ENCODE measurements around the gene GSTA4. TPM values are rescaled to one million over a fixed set of nuclear protein-coding genes. Genes with fewer than 3 reads are reported as not detected.
A peak's percentile ranks its signal among the peaks of the same experiment; 100 is the strongest.

Gene GSTA4
- total and polyA plus RNA-seq, 2 of the 13 experiments (the other 11 are each of a cell fraction or from before 2014, with no cell fraction given): 34.1 to 53.6 TPM

DNA sequence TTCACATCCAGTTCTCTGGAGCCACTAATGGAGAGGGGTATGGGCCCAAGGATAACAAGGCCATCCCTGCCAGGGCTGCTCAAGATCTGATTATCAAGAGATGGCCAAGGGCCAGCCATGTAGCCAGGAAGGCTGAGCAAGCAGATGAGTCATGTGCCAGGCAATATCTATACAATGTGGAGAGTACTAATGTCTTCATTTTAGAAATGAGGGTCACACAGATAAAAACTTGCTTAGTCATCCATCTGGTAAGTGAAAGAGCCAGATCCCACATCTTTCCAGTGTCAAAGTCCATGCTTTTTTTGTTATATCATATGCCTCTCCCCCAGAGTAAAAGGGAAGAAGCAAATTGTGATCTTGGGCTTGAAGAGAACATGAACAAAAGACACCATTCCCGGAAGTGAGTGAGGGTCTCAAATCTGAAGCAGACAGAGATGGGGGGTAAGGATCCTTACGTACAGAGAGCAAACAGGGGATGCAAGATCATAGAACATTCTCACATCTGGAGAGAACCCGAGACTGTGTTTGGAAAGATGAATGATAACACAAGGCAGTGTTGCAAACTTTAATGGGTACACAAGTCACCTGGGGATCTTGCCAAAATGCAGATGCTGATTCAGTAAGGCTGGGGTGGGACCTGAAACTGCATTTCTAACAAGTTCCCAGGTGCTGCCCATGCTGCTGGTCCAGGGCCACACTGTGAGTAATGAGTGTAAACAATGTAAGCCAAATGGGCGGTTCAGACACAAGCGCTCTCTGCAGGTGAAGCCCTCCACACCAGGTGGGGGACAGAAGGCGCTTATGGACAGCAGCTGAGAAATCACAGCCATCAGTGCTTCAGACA is 65.5 kb downstream of the GSTA4 start (continued):
- TF ChIP-seq ZNF264 (CRISPR knock-in tag; IDR thresholded peaks at IDR 0.05) (no peak), FOXA3 (CRISPR knock-in tag; IDR thresholded peaks at IDR 0.05) (peak; percentile 50; the same call in 1 of the 2 replicates), ZNF256 (CRISPR knock-in tag; conservative IDR thresholded peaks at IDR 0.05) (0 out of 2 replicates have a peak, but pooled peaks have one; percentile 33), NFE2L2 (IDR thresholded peaks at IDR 0.05; ENCODE audit: low read length) (peak; percentile 96), ZNF567 (CRISPR knock-in tag; IDR thresholded peaks at IDR 0.05; ENCODE audit: borderline replicate concordance) (no peak), HDAC2 (CRISPR knock-in tag; IDR thresholded peaks at IDR 0.05) (no peak), ZNF644 (CRISPR knock-in tag; IDR thresholded peaks at IDR 0.05; ENCODE audit: low read depth) (peak; percentile 67; the same call in 1 of the 2 replicates), ZNF33A (CRISPR knock-in tag; IDR thresholded peaks at IDR 0.05; ENCODE audit: borderline replicate concordance) (no peak), HNF4A (CRISPR knock-in tag; IDR thresholded peaks at IDR 0.05) (peak; percentile 62), ZNF546 (CRISPR knock-in tag; conservative IDR thresholded peaks at IDR 0.05) (no peak), POLR2AphosphoS5 (IDR thresholded peaks at IDR 0.05; ENCODE audit: low read depth, low read length) (no peak), ZNF501 (CRISPR knock-in tag; IDR thresholded peaks at IDR 0.05) (0 out of 2 replicates have a peak, but pooled peaks have one; percentile 5), ZNF788 (CRISPR knock-in tag; IDR thresholded peaks at IDR 0.05; ENCODE audit: borderline replicate concordance) (0 out of 2 replicates have a peak, but pooled peaks have one; percentile 16), TOPORS (CRISPR knock-in tag; IDR thresholded peaks at IDR 0.05) (no peak), XRCC5 (optimal IDR thresholded peaks at IDR 0.05; ENCODE audit: low read length) (peak; percentile 7)
- TF ChIP-seq, protein P1, sequence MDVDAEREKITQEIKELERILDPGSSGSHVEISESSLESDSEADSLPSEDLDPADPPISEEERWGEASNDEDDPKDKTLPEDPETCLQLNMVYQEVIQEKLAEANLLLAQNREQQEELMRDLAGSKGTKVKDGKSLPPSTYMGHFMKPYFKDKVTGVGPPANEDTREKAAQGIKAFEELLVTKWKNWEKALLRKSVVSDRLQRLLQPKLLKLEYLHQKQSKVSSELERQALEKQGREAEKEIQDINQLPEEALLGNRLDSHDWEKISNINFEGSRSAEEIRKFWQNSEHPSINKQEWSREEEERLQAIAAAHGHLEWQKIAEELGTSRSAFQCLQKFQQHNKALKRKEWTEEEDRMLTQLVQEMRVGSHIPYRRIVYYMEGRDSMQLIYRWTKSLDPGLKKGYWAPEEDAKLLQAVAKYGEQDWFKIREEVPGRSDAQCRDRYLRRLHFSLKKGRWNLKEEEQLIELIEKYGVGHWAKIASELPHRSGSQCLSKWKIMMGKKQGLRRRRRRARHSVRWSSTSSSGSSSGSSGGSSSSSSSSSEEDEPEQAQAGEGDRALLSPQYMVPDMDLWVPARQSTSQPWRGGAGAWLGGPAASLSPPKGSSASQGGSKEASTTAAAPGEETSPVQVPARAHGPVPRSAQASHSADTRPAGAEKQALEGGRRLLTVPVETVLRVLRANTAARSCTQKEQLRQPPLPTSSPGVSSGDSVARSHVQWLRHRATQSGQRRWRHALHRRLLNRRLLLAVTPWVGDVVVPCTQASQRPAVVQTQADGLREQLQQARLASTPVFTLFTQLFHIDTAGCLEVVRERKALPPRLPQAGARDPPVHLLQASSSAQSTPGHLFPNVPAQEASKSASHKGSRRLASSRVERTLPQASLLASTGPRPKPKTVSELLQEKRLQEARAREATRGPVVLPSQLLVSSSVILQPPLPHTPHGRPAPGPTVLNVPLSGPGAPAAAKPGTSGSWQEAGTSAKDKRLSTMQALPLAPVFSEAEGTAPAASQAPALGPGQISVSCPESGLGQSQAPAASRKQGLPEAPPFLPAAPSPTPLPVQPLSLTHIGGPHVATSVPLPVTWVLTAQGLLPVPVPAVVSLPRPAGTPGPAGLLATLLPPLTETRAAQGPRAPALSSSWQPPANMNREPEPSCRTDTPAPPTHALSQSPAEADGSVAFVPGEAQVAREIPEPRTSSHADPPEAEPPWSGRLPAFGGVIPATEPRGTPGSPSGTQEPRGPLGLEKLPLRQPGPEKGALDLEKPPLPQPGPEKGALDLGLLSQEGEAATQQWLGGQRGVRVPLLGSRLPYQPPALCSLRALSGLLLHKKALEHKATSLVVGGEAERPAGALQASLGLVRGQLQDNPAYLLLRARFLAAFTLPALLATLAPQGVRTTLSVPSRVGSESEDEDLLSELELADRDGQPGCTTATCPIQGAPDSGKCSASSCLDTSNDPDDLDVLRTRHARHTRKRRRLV (CRISPR knock-in tag; IDR thresholded peaks at IDR 0.05): no peak
- TF ChIP-seq, protein P2, sequence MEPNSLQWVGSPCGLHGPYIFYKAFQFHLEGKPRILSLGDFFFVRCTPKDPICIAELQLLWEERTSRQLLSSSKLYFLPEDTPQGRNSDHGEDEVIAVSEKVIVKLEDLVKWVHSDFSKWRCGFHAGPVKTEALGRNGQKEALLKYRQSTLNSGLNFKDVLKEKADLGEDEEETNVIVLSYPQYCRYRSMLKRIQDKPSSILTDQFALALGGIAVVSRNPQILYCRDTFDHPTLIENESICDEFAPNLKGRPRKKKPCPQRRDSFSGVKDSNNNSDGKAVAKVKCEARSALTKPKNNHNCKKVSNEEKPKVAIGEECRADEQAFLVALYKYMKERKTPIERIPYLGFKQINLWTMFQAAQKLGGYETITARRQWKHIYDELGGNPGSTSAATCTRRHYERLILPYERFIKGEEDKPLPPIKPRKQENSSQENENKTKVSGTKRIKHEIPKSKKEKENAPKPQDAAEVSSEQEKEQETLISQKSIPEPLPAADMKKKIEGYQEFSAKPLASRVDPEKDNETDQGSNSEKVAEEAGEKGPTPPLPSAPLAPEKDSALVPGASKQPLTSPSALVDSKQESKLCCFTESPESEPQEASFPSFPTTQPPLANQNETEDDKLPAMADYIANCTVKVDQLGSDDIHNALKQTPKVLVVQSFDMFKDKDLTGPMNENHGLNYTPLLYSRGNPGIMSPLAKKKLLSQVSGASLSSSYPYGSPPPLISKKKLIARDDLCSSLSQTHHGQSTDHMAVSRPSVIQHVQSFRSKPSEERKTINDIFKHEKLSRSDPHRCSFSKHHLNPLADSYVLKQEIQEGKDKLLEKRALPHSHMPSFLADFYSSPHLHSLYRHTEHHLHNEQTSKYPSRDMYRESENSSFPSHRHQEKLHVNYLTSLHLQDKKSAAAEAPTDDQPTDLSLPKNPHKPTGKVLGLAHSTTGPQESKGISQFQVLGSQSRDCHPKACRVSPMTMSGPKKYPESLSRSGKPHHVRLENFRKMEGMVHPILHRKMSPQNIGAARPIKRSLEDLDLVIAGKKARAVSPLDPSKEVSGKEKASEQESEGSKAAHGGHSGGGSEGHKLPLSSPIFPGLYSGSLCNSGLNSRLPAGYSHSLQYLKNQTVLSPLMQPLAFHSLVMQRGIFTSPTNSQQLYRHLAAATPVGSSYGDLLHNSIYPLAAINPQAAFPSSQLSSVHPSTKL (CRISPR knock-in tag; IDR thresholded peaks at IDR 0.05): peak; percentile 15; the same call in 1 of the 2 replicates
- TF ChIP-seq, protein P3, sequence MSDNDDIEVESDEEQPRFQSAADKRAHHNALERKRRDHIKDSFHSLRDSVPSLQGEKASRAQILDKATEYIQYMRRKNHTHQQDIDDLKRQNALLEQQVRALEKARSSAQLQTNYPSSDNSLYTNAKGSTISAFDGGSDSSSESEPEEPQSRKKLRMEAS (IDR thresholded peaks at IDR 0.05): 0 out of 2 replicates have a peak, but pooled peaks have one; percentile 27
- TF ChIP-seq, protein P4, sequence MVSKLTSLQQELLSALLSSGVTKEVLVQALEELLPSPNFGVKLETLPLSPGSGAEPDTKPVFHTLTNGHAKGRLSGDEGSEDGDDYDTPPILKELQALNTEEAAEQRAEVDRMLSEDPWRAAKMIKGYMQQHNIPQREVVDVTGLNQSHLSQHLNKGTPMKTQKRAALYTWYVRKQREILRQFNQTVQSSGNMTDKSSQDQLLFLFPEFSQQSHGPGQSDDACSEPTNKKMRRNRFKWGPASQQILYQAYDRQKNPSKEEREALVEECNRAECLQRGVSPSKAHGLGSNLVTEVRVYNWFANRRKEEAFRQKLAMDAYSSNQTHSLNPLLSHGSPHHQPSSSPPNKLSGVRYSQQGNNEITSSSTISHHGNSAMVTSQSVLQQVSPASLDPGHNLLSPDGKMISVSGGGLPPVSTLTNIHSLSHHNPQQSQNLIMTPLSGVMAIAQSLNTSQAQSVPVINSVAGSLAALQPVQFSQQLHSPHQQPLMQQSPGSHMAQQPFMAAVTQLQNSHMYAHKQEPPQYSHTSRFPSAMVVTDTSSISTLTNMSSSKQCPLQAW (CRISPR knock-in tag; IDR thresholded peaks at IDR 0.05): 0 out of 2 replicates have a peak, but pooled peaks have one; percentile 26
